Endothelial cell of umbilical vein (primary cell): ENCODE results near the gene CTNNA2. TPM values are rescaled to one million over a fixed set of nuclear protein-coding genes. Genes with fewer than 3 reads are reported as not detected.

Source experiments
- BruUV-seq: library from RNA; stranded (reverse); fragments of 400-500 nt; replicated peaks from 2 replicates; lab custom pipeline; 2021; lab: Mats Ljungman, UMichigan
- CTCF ChIA-PET: fragments of 300-600, 350-600 bp; sonication (Branson Sonifier 250); formaldehyde crosslinking; loops from one replicate; lab custom pipeline; 2021; ENCODE audit warnings: antibody characterized with exemption, inconsistent platforms; lab: Charles Lee
- POLR2A ChIA-PET: fragments of 300-600, 350-600 bp; sonication (Branson Sonifier 250); formaldehyde crosslinking; loops from one replicate; lab custom pipeline; 2021; ENCODE audit warnings: antibody characterized with exemption, inconsistent platforms; lab: Charles Lee
- DNase-seq: peaks from one replicate; pipeline ENCODE4 v3.0.0-alpha.2; 2011; ENCODE audit warnings: low read depth, low spot score
- FAIRE-seq: peaks from 2 replicates; lab custom pipeline; 2011; peaks lifted over from hg19 to GRCh38; lab: Jason Lieb, UNC
- H2AFZ ChIP-seq: 2 replicates; pipeline ENCODE4 v1.6.0; 2012; ENCODE audit warnings: low read depth, low read length, control low read depth, inconsistent platforms
- H3K27ac ChIP-seq: 2 replicates; pipeline ENCODE4 v1.5.1; 2011; ENCODE audit warnings: low read depth, mild to moderate bottlenecking, control low read depth, low read length, moderate library complexity; ENCODE audit not compliant: insufficient read depth
- H3K27me3 ChIP-seq, 2 experiments: 2 replicates each; pipeline versions ENCODE4 v1.6.0 to v1.6.1; 2011; ENCODE audit warnings: low read length in 2 of 2, mixed read lengths in 1 of 2; ENCODE audit not compliant: control insufficient read depth in 2 of 2, insufficient read depth in 2 of 2
- H3K36me3 ChIP-seq, 2 experiments: 2 replicates in 1 of 2; 3 replicates in 1 of 2; pipeline ENCODE4 v1.5.1; 2011; ENCODE audit warnings: low read length in 2 of 2, mild to moderate bottlenecking in 1 of 2, moderate library complexity in 1 of 2; ENCODE audit not compliant: control insufficient read depth in 2 of 2, insufficient read depth in 2 of 2; ENCODE audit errors: extremely low read depth in 1 of 2
- H3K4me1 ChIP-seq: 3 replicates; pipeline ENCODE4 v1.5.1; 2011; ENCODE audit warnings: mild to moderate bottlenecking, low read length; ENCODE audit not compliant: control insufficient read depth, insufficient read depth; ENCODE audit errors: extremely low read depth
- H3K4me2 ChIP-seq: 2 replicates; pipeline ENCODE4 v1.6.1; 2011; ENCODE audit warnings: low read length, control low read depth, mixed read lengths; ENCODE audit not compliant: insufficient read depth
- H3K4me3 ChIP-seq, 3 experiments: fragments of 200-600 bp in 1 of 3; sonication (generic), shearing (Covaris generic) in 1 of 3; replicated peaks in 1 of 3; 2 replicates each; pipeline ENCODE4 v1.5.1; 2011 to 2016; ENCODE audit warnings: control low read depth in 3 of 3, low read length in 3 of 3, mild to moderate bottlenecking in 2 of 3, inconsistent platforms in 1 of 3, low read depth in 1 of 3, moderate library complexity in 1 of 3; ENCODE audit not compliant: insufficient read depth in 1 of 3
- H3K79me2 ChIP-seq: 2 replicates; pipeline ENCODE4 v1.6.0; 2012; ENCODE audit warnings: low read length, inconsistent platforms; ENCODE audit not compliant: control insufficient read depth, insufficient read depth
- H3K9ac ChIP-seq: replicated peaks from 2 replicates; pipeline ENCODE3; 2011; ENCODE audit warnings: low read length, control low read depth; ENCODE audit not compliant: insufficient read depth; ENCODE audit errors: extremely low read depth
- H3K9me1 ChIP-seq: replicated peaks from 3 replicates; pipeline ENCODE4 v1.6.0; 2011; ENCODE audit warnings: mild to moderate bottlenecking, low read length; ENCODE audit not compliant: control insufficient read depth, insufficient read depth; ENCODE audit errors: extremely low read depth
- H3K9me3 ChIP-seq: replicated peaks from 2 replicates; pipeline ENCODE4 v1.5.1; 2012; ENCODE audit warnings: low read length, inconsistent platforms; ENCODE audit not compliant: control insufficient read depth, insufficient read depth
- H4K20me1 ChIP-seq: replicated peaks from 2 replicates; pipeline ENCODE3; 2011; ENCODE audit warnings: mild to moderate bottlenecking, low read length; ENCODE audit not compliant: control insufficient read depth, insufficient read depth; ENCODE audit errors: extremely low read depth
- CTCF ChIP-seq, 2 donors: IDR thresholded peaks; 1 replicate in 1 of 2; 2 replicates in 1 of 2; pipeline ENCODE4 v1.5.1; 2011; ENCODE audit warnings: low read length in 2 of 2, mild to moderate bottlenecking in 2 of 2, moderate library complexity in 2 of 2, control low read depth in 1 of 2, inconsistent platforms in 1 of 2, low read depth in 1 of 2; ENCODE audit not compliant: insufficient read depth in 1 of 2; ENCODE audit errors: extremely low read depth in 1 of 2
- EZH2 ChIP-seq: IDR thresholded peaks from 2 replicates; pipeline ENCODE4 v1.6.1; 2012; ENCODE audit warnings: borderline replicate concordance, low read depth, mild to moderate bottlenecking, moderate library complexity, low read length, inconsistent platforms; ENCODE audit not compliant: severe bottlenecking
- FOS ChIP-seq: IDR thresholded peaks from 2 replicates; pipeline ENCODE4 v1.6.1; 2011; ENCODE audit warnings: mild to moderate bottlenecking, low read length, moderate library complexity, borderline replicate concordance; ENCODE audit not compliant: insufficient read depth
- GATA2 ChIP-seq: IDR thresholded peaks from 2 replicates; pipeline ENCODE4 v1.7.0; 2011; ENCODE audit warnings: low read depth, mild to moderate bottlenecking, moderate library complexity, mixed read lengths, low read length; ENCODE audit not compliant: insufficient read length, insufficient read depth
- MAX ChIP-seq: IDR thresholded peaks from 2 replicates; pipeline ENCODE4 v1.6.1; 2011; ENCODE audit not compliant: insufficient read depth, insufficient read length
- MYC ChIP-seq: IDR thresholded peaks from one replicate; pipeline ENCODE4 v1.6.1; 2011; ENCODE audit warnings: mild to moderate bottlenecking, low read depth, low read length
- POLR2A ChIP-seq: IDR thresholded peaks from 2 replicates; pipeline ENCODE4 v1.6.1; 2012; ENCODE audit warnings: low read depth, mild to moderate bottlenecking, control low read depth, low read length
- POLR2AphosphoS5 ChIP-seq: IDR thresholded peaks from 2 replicates; pipeline ENCODE4 v1.6.1; 2012; ENCODE audit warnings: low read depth, mild to moderate bottlenecking, control low read depth, low read length, moderate library complexity; ENCODE audit not compliant: insufficient read depth
- dilution Hi-C: fragments of 300-500 bp; cut with MboI; formaldehyde crosslinking; loops from one replicate; pipeline ENCODE4 v1.15.0; 2019; ENCODE audit warnings: low sequenced_read_pairs; ENCODE audit not compliant: extremely low pct_ligation_motif_present
- intact Hi-C: fragments of 100-400 bp; cut with micrococcal nuclease; formaldehyde crosslinking; loops from one replicate; pipeline ENCODE4 v1.10.0; 2022
- polyA plus RNA-seq, 4 experiments: library from polyadenylated mRNA; depleted of rRNA in 3 of 4; stranded (reverse) in 3 of 4; unstranded in 1 of 4; fragments of >200 nt; gene quantifications; 2 replicates each; pipeline versions ENCODE4 v1.2.1 to v1.2.3, GENCODE V29; 2011 to 2012; ENCODE audit warnings: missing spikeins in 1 of 4
- total RNA-seq: library from RNA; stranded (reverse); gene quantifications from 2 replicates; pipeline ENCODE4 v1.2.3, GENCODE V29; 2021

The CTNNA2 gene
- total and polyA plus RNA-seq, 2 donors (not counting 3 experiments of a cell fraction or from before 2014, with no cell fraction given): not detected

DNA sequence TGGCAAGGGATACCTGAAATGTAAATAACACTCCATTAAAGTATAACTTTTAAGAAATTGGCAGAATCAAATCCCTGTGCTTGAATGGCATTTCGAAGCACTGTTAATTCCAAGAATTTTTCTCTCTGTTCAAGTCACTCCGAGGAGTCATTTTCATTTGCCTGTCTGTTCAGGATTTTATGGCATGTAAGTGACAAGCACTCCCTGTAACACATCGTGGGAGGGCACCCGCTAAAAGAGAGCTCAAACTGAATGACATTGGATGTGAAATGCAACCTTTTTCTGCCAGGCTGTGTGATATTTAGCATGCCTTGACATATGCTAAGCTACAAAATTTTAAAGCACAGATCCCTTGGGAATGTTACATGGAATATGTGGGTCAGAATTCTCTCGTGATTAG, 452.1 kb downstream of the CTNNA2 start:
- Histone ChIP-seq H3K9ac (no peak overlapping the region), H4K20me1 (no peaks in the 10 kb centered on the region), H3K4me2 (no peak overlapping the region), H3K9me3 (peaks cover 3% of the 10 kb centered on the region), H2AFZ (no peak overlapping the region), H3K27ac (no peak overlapping the region), H3K79me2 (no peaks in the 10 kb centered on the region), H3K27me3 (no peaks in the 10 kb centered on the region), H3K4me3 (no peak overlapping the region), H3K36me3 (no peaks in the 10 kb centered on the region), H3K4me1 (no peaks in the 10 kb centered on the region), H3K9me1 (no peaks in the 10 kb centered on the region)
- CTCF ChIA-PET: no interaction called here
- intact Hi-C loops: no loop called here
- POLR2A ChIA-PET: no interaction called here
- FAIRE-seq: no peak
- no peak for TF ChIP-seq FOS
- no peak for TF ChIP-seq MAX
- no peak for TF ChIP-seq POLR2A
- TF ChIP-seq POLR2AphosphoS5: no peak
- no peak for TF ChIP-seq CTCF (IDR thresholded peaks at IDR 0.05; ENCODE audit: extremely low read depth in 1 of 2, insufficient read depth in 1 of 2, low read depth in 1 of 2, low read length in 2 of 2)
- TF ChIP-seq MYC: no peak
- TF ChIP-seq GATA2: no peak
- TF ChIP-seq EZH2: no peak
- BruUV-seq: no TSS peak
- dilution Hi-C loops: no loop called here
- DNase-seq: no peak
